Left lung (tissue), 10 donors: ENCODE measurements around the gene NBAS. TPM values are rescaled to one million over a fixed set of nuclear protein-coding genes. Genes with fewer than 3 reads are reported as not detected.

ENCODE experiments used
- ATAC-seq: fragments of 200-7000 bp; cut with Tn5 transposase; one replicate; pipeline ENCODE4 v1.9.1; 2020; ENCODE audit warnings: moderate library complexity
- DNase-seq, 4 donors: peaks; one replicate each; pipeline ENCODE4 v3.0.0-alpha.2; 2013 to 2020
- H3K27ac ChIP-seq, 2 donors: fragments of 200-600 bp; sonication (generic) in 1 of 2; one replicate each; pipeline versions ENCODE4 v1.5.0 to v1.8.0; 2020 to 2021
- H3K27me3 ChIP-seq, 2 donors: fragments of 200-600 bp; sonication (generic) in 1 of 2; one replicate each; pipeline versions ENCODE4 v1.5.0 to v1.8.0; 2020 to 2021
- H3K36me3 ChIP-seq, 2 donors: fragments of 200-600 bp; sonication (generic) in 1 of 2; one replicate each; pipeline versions ENCODE4 v1.5.0 to v1.8.0; 2020 to 2021
- H3K4me1 ChIP-seq, 2 donors: fragments of 200-600 bp; one replicate each; pipeline ENCODE4 v1.8.0; 2021
- H3K4me3 ChIP-seq, 2 donors: fragments of 200-600 bp; sonication (generic) in 1 of 2; one replicate each; pipeline versions ENCODE4 v1.5.0 to v1.8.0; 2020 to 2021; ENCODE audit warnings: mild to moderate bottlenecking in 1 of 2
- H3K9me3 ChIP-seq, 2 donors: fragments of 200-600 bp; sonication (generic) in 1 of 2; one replicate each; pipeline versions ENCODE4 v1.5.0 to v1.8.0; 2020 to 2021
- intact Hi-C, 2 donors: fragments of 100-400 bp; cut with DNase I; formaldehyde crosslinking; loops; one replicate each; pipeline versions ENCODE4 v1.11.2 to v1.14.2; 2022
- polyA plus RNA-seq, 6 donors: library from polyadenylated mRNA; unstranded; fragments of 120-200 nt; gene quantifications; one replicate each; pipeline ENCODE4 v1.2.1, GENCODE V29; 2013; ENCODE audit not compliant: insufficient read length in 6 of 6
- total RNA-seq, 2 donors: library from RNA; stranded (reverse); fragmentation: NEBNext Ultra II Directional; extraction: Animal tissue kit (Norgen Biotek cat#: 25700); gene quantifications; one replicate each; pipeline ENCODE4 v1.2.1, GENCODE V29; 2021
- TF ChIP-seq, protein P1 (sequence below), 2 donors: fragments of 200-600 bp; sonication (generic) in 1 of 2; IDR thresholded peaks; one replicate each; pipeline versions ENCODE4 v1.5.0 to v1.8.0; 2021; ENCODE audit warnings: antibody characterized with exemption in 2 of 2
- donor health status: DM: no; HTN: yes; CAD: no.
- donor health status: DM: no; HTN: no; CAD: no.

Gene NBAS
- total and polyA plus RNA-seq, 8 donors: 36.6 to 57.4 (median 46.3) TPM

DNA sequence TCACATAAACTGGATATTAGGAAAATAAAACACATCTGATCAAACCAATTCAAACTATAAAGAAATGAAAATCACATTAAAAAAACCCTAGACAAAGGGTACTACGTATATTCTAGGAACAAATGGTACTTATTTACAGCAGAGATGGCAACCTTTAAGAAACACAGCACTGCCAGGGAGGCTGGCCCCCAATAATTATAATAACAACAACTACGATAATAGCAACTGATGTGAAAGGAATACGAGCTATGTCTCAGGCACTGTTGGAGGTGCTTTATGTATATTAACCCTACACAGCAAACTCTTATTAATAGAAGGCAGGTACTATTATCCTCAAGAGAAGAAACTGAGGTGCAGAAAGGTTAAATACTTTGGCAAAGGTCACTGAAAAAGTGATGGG is 193.9 kb downstream of the NBAS start:
- H3K4me1 ChIP-seq: no peaks in the 10 kb centered on the region
- intact Hi-C loops: no loop called here
- ATAC-seq (no peak), DNase-seq (no peak)
- H3K36me3 ChIP-seq: peaks cover 0 to 43% of the 10 kb centered on the region in 2 donors
- no peak overlapping the region for H3K4me3 ChIP-seq
- no peak overlapping the region for H3K27ac ChIP-seq
- TF ChIP-seq, protein P1, sequence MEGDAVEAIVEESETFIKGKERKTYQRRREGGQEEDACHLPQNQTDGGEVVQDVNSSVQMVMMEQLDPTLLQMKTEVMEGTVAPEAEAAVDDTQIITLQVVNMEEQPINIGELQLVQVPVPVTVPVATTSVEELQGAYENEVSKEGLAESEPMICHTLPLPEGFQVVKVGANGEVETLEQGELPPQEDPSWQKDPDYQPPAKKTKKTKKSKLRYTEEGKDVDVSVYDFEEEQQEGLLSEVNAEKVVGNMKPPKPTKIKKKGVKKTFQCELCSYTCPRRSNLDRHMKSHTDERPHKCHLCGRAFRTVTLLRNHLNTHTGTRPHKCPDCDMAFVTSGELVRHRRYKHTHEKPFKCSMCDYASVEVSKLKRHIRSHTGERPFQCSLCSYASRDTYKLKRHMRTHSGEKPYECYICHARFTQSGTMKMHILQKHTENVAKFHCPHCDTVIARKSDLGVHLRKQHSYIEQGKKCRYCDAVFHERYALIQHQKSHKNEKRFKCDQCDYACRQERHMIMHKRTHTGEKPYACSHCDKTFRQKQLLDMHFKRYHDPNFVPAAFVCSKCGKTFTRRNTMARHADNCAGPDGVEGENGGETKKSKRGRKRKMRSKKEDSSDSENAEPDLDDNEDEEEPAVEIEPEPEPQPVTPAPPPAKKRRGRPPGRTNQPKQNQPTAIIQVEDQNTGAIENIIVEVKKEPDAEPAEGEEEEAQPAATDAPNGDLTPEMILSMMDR (IDR thresholded peaks at IDR 0.05): no peak
- H3K27me3 ChIP-seq: no peaks in the 10 kb centered on the region
- H3K9me3 ChIP-seq: no peaks in the 10 kb centered on the region

DNA sequence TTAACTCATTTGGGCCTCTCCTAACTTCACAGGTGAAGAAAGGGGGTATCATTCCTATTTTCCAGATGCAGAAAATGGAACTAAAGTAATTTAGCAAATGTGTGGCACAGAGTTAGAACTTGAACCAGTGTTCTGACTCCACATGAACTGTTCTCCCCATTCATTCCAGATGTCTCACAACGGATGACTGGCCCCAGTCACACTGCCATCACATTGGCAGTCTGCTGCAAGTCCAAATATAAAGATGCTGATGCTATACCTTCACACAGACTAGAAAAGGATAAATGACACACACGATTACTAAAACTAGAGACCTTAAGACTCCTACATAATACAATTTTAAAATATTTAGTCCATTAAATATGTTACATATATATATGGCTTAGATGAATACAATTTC is 195.7 kb downstream of the NBAS start:
- Histone ChIP-seq H3K27ac (no peak overlapping the region), H3K4me1 (no peaks in the 10 kb centered on the region), H3K9me3 (no peaks in the 10 kb centered on the region), H3K36me3 (peaks cover 0 to 37% of the 10 kb centered on the region in 2 donors), H3K27me3 (no peaks in the 10 kb centered on the region), H3K4me3 (no peak overlapping the region)
- intact Hi-C loops: no loop called here
- no peak for DNase-seq
- no peak for ATAC-seq
- TF ChIP-seq, protein P1 (IDR thresholded peaks at IDR 0.05): no peak

DNA sequence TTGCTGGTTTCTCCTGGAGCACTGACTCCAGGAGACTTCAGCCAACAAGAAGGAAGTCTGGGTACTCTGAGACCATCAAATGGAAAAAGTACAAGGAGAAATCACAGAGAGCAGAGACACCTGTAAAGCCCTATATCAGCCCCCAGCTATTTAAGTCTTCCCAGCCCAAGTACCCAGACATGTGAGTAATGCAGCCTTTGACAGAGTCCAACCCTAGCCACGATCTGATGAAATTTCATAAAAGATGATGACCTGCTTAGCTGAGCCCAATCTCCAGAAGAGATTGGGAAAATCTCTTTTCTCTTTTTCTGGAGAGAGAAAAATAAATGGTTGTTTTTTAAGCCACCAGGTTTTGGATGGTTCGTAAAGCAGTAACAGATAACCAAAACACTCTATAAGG is 196.6 kb downstream of the NBAS start:
- H3K27me3 ChIP-seq: no peaks in the 10 kb centered on the region
- TF ChIP-seq, protein P1 (IDR thresholded peaks at IDR 0.05): no peak
- no peak overlapping the region for H3K27ac ChIP-seq
- no peaks in the 10 kb centered on the region for H3K4me1 ChIP-seq
- no peak overlapping the region for H3K4me3 ChIP-seq
- ATAC-seq (no peak), DNase-seq (no peak)
- no peaks in the 10 kb centered on the region for H3K9me3 ChIP-seq
- intact Hi-C loops: no loop called here
- peaks cover 0 to 31% of the 10 kb centered on the region in 2 donors for H3K36me3 ChIP-seq

DNA sequence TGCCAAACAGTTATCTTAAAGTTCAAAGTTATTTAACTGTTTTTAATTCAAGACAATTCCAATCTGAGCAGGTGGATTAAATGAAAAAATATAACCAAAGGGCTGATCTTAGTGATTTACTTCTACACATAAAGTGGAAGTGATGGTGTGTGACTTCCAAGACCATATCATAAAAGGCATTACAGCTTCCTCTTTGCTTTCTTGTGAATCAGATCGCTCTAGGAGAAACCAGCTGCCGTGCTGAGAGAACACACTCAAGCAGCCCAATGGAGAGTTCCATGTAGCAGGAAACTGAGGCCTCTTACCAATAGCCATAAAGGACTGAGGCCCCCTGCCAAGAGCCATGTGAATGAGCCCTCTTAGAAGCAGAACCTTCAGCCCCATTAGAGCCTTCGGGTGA is 197.4 kb downstream of the NBAS start:
- no peak for DNase-seq
- no peaks in the 10 kb centered on the region for H3K27me3 ChIP-seq
- H3K4me1 ChIP-seq: no peaks in the 10 kb centered on the region
- TF ChIP-seq, protein P1 (IDR thresholded peaks at IDR 0.05): no peak
- no peak overlapping the region for H3K27ac ChIP-seq
- peaks cover 0 to 31% of the 10 kb centered on the region in 2 donors for H3K36me3 ChIP-seq
- H3K4me3 ChIP-seq: no peak overlapping the region
- ATAC-seq: no peak
- H3K9me3 ChIP-seq: no peaks in the 10 kb centered on the region
- intact Hi-C loops: no loop called here

DNA sequence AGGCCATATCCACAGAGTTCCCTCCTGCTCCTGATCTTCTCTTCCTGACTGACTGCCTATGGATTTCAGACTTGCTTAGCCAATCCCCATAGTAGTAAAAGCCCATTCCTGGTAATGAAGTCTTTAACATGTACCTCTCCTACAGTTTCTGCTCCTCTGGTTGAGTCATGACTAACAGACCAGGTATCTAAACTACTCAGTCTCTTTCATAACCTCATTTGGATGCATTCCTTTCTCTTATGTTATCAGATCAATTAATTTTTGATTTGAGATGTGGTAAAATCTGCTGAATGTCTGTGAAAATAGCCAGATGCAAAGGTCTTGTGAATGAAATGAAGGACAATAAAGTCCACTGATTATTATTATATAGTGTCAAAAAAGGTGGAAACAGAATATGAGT is 198.0 kb downstream of the NBAS start:
- TF ChIP-seq, protein P1 (IDR thresholded peaks at IDR 0.05): no peak
- DNase-seq (no peak), ATAC-seq (no peak)
- intact Hi-C loops: no loop called here
- Histone ChIP-seq H3K36me3 (peaks cover 0 to 31% of the 10 kb centered on the region in 2 donors), H3K9me3 (no peaks in the 10 kb centered on the region), H3K4me3 (no peak overlapping the region), H3K4me1 (no peaks in the 10 kb centered on the region), H3K27ac (no peak overlapping the region), H3K27me3 (no peaks in the 10 kb centered on the region)
